NCI-H510A treated with DMSO at 0.1 percent for 48 hours (cell line): Measurements from ENCODE around the gene CDC25A.
"Not testable (repeated sequence)": the region's sequence is repeated elsewhere in the genome, so short reads cannot be mapped to it uniquely, and the experiment has no call there.

ENCODE experiments used
- DNase-seq: peaks from one replicate; lab custom pipeline; 2025; lab: John Stamatoyannopoulos, UW

Gene CDC25A

DNA sequence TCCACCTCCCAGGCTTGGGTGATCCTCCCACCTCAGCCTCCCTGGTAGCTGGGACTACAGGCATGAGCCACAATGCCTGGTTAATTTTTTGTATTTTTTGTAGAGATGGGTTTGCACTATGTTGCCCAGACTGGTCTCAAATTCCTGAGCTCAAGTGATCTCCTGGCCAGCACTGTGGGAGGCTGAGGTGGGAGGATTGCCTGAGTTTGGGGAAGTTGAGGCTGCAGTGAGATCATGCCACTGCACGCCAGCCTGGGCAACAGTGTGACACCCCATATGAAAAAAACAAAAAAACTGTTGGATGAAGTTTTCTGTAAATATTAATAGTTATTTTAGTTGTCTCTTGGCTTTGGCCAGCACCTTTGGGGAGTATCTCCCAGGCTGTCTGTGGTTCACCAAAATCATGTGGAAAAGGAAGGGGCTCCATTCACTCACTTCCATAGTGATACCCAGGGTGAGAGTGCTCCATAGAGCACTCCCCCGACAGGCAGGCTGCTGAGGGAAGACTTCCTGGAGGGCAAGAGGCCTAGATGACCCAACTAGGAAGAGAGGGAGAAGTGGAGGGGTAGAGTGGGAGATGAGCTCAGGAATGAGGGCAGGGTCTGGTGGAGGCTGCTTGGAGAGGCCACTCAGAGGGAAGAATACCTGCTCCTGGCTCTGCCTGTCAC, 47.1 kb downstream of the CDC25A start:
- no peak for DNase-seq

DNA sequence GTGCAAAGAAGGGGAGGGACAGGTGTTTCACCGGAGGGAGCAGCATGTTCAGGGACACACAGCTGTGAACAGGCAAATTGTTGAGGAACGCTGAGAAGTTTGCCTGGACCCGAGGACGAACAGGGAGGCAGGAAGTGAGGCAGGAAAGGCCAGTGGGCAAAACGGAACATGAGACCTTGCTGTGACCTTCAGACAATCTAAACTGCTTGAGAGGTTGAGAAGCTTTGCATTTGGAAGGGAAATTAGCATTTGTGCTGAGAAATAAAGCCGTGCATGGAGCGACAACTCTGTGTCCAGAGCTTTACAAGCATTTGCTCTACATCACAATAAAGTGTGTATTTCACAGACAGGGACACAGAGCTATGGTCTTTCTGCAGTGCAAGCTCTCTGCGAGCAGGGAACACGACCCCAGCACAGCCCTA, 47.9 kb downstream of the CDC25A start:
- DNase-seq = no peak

DNA sequence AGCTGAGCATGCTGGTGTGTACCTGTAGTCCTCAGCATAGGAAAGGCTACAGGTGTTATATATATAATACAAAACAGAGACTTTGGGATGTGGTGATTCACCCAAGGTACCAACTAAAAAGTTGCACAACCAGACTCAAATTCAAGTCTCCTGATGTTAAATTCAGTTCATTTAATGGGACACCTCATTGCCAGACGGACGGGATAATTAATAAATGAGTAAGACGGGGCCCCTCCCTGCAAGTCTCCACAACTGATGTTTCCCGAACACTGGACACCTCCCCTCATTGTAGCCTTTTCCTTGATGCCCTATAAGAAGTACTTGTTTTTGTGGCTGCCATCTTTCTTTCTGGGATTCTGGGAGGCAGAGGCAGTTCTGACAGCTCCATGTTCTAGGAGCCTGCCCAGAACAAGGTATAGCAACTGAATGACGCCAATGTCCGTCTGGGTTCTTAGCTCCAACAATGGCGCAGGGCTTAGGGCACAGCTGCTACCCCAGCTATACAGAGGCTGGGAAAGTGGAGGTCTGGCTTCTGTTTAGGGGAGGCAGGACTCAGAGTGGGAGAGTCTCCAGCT, 50.7 kb downstream of the CDC25A start:
- no peak for DNase-seq

DNA sequence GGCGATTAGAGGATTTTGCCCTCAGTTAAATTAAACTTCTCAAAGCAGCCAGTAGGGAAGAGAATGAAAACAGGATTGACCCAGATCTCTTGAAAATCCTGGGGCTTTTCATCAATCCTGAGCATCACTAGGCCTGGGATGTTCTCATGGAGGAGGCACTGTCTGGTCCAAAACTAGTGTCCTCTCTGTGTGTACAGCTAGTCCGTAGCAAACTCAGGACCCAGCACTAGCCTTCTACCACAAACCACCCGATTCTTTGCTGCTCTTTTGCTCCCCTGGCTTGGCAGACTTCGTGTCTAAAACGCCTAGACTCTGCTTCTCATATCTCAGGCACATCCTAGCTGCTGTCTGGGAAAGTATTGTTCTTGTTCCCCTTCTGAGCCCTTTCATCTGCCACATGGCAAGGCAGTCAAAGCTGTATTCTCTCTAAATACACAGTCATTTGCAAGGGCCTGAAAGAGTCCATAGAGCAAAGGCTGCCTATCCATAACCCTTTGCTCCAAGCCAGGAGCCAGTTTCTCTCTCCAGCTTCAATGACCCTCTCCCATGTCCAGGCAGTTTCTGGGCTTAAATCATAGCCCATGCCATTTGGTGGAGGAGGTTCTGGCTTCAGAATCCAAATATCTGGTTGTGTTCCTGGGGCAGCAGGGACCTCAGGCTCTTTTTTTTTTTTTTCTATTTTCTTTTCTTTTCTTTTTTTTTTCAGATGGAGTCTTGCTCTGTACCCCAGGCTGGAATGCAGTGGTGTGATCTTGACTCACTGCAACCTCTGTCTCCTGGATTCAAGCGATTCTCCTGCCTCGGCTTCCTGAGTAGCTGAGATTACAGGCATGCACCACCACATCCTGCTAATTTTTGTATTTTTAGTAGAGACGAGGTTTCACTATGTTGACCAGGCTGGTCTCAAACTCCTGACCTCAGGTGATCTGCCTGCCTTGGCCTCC, 52.4 kb downstream of the CDC25A start:
- DNase-seq = no peak

DNA sequence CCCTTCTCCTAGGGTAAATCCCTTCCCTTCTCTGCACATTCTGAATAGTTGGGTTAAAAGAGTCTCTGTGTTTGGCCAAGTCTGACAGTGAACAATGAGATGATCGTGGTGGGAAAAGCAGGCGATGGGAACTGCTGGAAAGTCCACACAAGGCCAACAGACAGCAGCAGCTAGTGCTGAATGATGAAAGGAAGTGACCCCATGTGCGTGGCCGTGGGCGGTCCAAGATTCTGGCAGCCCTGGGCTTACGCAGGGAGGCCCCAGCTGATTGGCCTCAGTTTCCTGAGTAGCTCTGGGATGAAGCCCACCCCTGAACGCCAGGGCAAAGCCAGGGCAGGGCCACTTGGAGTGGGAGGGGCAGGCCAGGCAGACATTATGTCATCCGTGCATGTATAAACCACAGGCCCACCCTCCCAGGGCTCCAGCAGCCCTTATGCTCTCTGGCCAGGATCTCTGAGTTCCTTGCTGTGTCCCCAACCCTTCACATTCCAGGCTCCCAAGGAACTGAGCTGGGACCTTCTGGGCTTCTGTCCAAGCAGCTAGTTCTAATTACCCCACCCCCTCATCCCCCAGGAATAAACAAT, 57.8 kb downstream of the CDC25A start:
- no peak for DNase-seq

DNA sequence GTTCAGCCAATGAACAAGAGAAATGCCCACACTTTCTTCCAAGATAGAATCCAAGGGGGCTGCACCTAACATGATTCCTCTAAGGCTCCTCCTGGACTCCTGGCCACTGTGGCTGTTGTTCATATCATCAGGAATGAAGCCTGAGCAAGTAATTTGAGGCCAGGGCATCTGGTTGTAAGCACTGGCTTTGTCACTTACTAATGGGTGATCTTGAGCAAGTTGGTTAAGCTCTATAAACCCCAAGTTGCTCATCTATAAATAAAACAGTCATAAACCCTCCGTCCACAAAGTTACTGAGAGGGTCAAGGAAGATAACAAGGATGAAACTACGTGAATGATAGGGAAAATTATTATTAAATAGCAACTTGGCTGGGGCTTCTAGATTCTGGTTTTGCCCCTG, 58.3 kb downstream of the CDC25A start:
- no peak for DNase-seq

DNA sequence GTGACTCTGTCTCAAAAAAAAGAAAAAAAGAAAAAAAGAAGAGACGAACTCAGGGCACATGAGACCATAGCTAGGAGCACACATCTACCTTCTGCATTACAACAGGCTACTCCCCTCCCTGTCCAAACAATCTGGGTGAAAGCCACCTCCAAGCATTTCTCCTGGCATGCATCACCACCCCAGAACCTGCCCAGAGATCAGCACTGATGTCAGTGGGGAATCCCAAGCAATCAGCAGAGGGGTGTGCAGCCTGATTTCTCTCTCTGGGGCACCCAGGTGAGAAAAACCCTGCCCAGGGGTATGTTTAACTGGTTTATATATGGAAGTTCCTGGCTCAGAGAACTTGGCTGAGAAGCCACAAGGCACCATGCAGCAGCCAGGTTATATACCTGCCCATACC, 59.4 kb downstream of the CDC25A start:
- DNase-seq = no peak

DNA sequence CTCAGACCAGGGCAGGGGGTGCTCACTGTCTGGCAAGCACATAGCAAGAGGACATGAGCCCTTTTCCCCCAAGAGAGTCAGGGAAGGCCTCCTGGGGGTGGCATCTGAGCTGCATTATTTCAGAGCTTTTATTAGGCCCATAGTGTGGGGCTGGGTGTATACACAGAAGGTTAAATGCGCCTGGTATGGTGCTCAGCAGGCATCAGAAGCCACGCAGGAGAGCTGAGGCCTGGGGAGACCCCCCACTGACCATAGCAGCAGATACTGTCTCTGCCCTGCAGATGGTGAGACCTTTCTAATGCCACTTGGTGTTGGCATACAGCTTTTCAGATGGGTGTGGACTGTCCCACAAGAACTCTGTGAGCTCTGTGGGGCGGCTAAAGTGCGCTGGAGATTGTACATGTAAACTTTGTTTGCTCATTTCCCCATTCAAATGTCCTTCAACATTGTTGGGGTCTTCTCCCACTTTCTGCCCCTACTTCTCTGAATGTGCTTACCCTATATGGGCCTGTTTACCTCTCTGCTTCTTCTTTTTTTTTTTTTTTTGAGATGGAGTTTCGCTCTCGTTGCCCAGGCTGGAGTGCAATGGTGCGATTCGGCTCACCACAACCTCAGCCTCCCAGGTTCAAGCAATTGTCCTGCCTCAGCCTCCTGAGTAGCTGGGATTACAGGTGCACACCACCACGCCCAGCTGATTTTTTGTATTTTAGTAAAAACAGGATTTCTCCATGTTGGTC, 62.2 kb downstream of the CDC25A start:
- no peak for DNase-seq

DNA sequence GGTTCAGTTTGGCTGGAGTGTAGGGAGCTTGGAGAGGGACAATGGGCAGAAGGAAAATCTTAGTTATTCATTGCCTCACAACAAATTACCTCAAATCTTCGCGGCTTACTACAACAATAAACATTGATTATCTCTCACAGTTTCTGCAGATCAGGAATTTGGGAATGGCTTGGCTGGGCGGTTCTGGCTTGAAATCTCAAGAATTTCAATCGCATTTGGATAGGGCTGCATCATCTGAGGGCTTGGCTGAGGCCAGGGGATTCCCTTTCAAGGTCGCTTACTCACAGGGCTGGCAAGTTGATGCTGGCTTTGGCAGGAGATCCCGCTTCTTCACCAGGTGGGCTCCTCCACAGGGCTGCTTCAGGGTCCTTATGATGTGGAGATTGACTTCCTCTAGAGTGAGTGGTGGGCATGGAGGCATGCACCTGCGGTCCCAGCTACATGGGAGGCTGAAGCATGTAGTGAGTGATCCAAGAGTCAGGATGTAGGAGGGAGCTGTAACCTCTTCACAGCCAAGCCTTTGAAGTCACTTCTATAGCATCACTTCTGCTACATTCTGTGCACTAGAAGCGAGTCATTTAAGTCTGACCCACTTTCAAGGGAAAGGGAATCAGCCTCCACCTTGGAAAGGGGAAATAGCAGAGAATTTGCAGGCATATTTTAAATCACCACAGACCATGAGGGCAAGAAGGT, 63.1 kb downstream of the CDC25A start:
- DNase-seq = no peak

DNA sequence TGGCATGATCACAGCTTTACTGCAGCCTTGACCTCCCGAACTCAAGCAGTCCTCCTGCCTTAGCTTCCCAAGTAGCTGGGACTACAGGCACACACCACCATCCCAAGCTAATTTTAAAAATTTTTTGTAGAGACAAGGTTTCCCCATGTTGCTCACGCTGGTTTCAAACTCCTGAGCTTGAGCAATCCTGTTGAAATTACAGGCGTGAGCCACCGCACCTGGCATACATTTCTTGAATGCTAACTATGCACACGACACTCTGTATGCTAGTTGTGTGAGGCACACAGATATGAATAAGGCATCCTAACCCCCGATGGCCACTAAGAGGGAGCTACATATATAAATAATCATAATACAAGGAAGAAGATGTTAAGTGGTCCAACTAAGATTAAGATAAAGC, 64.9 kb downstream of the CDC25A start:
- DNase-seq = no peak

DNA sequence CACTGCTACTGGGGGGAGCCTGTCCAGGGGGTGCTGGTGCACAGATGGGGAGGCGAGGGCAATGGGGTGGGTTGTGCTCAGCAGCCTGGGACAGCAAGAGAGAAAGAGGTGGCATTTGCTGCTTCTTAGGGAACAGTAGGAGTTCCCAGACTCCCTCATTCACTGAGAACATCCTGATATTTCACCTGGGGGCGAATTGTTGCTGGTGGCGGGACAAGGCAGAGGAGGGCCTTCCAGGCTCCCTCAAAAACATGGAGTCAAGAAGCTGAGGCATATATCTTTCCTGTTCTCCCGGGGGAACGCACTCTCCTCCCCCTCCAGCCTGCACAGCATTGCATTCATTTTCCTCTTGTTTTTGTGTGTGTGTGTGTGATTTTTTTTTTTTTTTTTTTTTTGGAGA, 65.7 kb downstream of the CDC25A start:
- DNase-seq = no peak

DNA sequence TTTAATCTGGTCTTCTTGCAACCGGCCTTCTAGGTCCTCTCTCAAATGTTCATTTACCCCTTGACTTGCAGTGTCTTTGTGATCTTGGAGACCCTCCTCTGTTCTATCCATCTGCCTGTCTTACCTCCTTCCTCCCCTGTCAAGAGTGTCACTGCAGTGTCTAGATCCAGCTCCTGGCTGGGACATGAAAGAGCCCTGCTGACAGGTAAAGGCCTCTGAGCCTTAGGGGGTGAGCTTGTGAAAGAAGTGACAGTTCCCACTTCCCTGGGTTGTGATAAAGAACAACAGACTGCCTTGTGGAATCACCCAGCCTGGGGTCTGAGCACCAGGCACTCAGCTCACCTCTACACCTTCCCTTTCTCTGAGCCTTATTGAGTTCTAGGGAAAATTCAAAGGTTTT, 68.0 kb downstream of the CDC25A start:
- no peak for DNase-seq

DNA sequence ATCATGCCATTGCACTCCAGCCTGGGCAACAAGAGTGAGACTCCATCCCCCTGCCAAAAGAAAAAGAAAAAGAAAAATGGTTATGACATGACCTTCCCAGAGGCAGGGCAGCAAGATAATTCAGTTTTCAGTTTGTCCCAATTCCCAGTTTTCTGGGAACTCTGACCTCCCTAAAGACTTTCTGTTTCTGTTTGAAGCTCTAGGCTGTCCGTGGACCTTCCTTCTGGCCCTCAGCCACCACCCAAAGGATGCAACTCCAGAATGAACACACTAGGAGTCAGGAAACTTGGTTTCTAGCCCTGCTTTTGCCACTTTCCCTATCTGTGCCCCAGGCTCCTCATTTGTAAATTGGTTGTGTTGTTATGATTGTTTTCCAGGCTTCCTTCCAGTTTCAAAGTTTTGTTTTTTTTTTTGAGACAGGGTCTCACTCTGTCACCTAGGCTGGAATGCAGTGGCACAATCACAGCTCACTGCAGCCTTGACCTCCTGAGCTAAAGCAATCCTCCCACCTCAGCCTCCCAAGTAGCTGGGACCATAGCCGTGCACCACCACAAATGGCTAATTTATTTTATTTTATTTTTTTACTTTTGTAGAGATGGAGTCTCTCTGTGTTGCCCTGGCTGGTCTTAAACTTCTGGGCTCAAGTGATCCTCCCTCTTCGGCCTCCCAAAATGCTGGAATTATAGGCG, 68.6 kb downstream of the CDC25A start:
- DNase-seq = no peak

DNA sequence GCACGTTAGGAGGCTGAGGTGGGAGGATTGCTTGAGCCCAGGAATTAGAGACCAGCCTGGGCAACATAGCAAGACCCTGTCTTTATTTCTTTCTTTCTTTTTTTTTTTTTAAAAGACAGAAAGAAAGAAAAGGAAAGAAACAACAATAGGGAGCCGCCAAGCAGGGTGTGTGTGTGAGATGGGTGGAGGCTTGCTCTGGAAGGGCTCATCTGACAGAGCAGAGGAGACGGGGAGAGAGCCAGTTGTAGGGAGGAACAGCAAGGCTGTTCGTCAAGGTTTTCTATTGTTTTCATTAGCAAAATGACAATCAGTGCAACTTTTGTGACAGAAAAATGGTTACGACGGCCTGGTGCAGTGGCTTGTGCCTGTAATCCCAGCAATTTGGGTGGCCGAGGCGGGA, 69.3 kb downstream of the CDC25A start:
- DNase-seq = no peak

DNA sequence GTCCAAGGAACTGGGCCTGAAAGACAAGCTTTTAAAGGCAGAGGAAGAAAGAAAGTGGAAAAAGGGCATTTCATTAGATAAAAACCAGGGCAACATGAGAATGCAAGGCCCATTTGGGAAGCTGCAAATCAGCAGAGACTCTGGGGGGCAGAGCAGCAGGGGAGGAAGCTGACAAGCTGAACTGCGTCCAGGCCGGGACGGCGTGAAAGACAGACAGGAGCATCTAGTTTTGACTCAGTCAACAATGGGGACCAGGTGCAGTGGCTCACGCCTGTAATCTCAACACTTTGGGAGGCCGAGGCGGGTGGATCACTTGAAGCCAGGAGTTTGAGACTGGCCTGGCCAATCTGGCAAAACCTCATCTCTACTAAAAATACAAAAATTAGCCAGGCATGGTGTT, 69.9 kb downstream of the CDC25A start:
- no peak for DNase-seq

DNA sequence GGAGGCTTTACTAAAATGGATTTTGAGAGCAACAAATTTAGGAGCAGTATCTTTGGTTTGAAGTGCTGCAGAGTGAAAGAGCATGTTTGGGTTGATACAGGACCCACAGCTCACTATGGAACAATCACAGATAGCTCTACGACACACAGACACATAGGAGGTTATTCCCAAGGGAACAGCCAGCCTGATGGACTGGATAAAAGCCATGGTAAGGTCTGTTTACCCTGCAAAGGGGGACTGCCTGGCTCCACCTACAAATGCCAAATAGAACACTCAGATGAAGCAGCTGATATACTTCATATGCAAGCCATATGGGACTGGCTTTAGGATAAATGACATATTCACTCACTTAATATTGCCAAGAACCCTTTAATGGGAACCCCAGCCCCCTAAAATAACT, 75.4 kb downstream of the CDC25A start:
- DNase-seq = no peak

DNA sequence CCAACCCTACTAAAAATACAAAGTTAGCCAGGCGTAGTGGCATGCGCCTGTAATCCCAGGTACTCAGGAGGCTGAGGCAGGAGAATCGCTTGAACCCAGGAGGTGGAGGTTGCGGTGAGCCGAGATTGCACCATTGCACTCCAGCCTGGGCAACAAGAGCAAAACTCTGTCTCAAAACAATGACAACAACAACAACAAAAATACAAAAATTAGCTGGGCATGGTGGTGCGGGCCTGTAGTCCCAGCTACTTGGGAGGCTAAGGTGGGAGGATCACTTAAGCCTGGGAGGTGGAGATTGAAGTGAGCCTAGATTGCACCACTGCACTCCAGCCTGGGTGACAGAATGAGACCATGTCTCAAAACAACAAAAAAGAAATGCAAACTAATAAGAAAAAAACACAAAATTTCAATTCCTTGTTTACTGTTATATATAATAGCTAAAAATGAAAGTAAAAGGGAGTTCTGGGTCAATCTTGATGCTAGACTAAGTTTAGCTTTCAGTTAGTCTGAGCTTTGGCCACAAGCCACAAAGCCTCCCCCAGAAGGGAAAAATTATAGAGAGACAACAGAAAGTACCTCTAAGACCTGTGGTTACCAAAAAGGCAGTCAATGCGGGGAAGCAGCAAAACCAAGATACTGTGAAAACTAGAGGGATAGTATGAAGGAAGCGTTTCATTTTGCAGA, 76.0 kb downstream of the CDC25A start:
- not testable (repeated sequence) for DNase-seq

DNA sequence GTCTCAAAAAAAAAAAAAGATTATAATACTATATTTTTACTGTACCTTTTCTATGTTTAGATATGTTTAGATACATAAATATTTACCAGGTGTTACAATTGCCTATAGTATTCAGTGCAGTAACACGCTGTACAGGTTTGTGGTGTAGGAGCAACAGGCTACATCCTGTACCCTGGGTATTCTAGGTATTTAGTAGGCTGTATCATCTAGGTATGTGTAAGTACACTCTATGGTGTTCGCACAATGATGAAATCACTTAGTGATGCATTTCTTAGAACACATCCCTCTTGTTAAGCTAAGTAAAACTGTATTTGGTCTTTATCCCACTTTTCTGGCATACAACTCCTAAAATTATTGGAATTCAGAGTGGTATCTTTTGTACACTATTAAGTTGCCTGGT, 77.8 kb downstream of the CDC25A start:
- no peak for DNase-seq

DNA sequence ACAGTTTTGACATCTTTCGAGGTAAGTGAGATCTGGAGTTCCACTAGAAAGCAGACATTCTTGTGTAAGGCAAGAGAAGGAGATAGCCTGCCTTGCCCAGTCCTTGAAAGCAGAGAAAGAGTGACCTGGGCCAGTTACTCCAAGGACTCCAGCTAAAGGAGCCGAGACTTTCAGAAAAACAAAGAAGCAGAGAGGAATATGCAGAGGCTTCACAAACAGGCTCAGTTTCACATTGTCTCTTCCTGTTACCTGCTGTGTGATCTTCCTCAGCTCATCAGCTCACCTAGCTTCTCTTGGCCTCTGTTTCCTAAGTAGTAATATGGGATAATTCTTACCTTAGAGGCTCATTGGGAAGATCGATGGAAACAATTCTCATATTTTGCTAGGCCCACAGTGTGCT, 81.0 kb downstream of the CDC25A start:
- DNase-seq = no peak
